GM12801 (cell line): ENCODE measurements around the gene ABCE1.

ENCODE experiments used
- TF ChIP-seq, protein P1 (sequence below): IDR thresholded peaks from one replicate; pipeline ENCODE4 v1.5.1; 2011; ENCODE audit warnings: control low read depth; ENCODE audit not compliant: insufficient read length; ENCODE audit errors: extremely low read depth

The ABCE1 gene

GRCh38 chr4:145061318-145061920 is 36.7 kb upstream of the ABCE1 start:
- TF ChIP-seq, protein P1, sequence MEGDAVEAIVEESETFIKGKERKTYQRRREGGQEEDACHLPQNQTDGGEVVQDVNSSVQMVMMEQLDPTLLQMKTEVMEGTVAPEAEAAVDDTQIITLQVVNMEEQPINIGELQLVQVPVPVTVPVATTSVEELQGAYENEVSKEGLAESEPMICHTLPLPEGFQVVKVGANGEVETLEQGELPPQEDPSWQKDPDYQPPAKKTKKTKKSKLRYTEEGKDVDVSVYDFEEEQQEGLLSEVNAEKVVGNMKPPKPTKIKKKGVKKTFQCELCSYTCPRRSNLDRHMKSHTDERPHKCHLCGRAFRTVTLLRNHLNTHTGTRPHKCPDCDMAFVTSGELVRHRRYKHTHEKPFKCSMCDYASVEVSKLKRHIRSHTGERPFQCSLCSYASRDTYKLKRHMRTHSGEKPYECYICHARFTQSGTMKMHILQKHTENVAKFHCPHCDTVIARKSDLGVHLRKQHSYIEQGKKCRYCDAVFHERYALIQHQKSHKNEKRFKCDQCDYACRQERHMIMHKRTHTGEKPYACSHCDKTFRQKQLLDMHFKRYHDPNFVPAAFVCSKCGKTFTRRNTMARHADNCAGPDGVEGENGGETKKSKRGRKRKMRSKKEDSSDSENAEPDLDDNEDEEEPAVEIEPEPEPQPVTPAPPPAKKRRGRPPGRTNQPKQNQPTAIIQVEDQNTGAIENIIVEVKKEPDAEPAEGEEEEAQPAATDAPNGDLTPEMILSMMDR: no peak

DNA sequence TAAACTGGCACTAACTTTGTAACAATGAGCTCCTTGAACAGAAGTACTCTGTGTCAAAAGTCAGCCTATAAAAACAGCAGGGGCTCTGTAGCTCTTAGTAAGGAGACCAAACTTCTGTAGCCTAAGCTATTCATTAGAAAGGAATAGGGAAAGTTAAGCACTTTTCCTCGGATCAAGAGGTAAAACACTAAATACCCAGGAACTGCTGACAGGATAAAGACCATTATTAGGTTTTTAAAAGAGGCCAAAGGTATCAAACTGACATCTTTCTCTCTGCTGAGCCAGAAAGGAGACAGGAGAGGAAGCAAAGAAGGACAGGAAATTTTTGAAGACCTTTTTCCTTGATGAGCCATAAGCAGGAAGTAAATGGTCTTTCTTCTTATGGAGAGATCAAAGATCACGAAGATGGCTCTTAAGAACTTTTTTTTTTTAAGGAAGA is 32.0 kb upstream of the ABCE1 start:
- TF ChIP-seq, protein P1: no peak

- TF ChIP-seq, protein P1: no peak
Observed at GRCh38 chr4:145069361-145069760, 28.8 kb upstream of the ABCE1 start.

DNA sequence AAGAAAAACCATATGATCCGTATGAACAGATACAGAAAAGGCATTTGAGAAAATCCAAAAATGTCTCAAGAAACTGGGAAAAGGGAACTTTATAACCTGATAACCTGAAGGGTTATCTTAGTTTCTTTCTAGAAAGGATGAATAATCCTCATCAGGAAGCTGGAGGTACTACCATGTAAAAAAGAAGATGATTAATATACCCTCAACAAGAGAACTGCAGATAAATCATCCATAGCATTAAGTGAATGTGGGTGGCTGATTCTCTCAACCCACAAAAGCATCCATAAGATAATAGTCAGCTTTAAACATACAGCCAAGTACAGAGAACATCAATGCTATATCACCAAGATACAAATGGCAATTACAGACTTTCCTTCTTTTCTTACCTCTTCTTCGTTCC is 26.6 kb upstream of the ABCE1 start:
- TF ChIP-seq, protein P1: no peak

DNA sequence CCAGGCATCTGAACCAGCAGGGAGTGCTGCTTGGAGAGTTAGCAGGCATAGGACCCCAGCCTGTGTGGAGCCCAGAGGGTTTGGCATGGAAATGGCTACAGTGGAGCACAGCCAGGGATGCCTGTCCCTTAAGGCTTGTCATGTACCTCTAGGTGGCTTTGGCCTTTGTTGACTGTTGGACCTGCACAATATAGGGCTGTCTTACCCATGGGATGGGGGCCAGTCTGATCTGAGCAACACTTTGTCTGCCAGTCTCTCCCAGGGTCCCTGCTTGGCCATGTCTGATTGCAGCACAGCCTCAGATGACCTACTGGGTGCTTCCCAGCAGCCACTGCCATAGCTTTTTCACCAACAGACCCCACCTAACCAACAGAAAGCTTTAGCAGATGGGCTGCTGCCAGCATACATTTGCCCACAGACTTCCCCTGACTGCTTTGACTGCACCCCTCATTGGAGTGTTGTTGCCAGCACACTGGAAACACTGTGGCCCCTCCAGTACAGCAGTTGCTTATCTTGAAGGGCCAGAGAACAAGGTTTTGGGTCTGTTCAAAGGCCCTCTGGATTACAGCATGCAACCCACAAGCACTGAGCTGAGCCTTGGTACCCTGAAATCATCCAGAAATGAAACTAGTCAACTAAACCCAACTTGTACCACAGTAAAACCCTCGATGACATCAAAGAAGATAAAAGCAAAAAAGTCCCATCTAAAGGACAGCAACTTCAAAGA is 22.2 kb upstream of the ABCE1 start:
- TF ChIP-seq, protein P1: no peak

GRCh38 chr4:145076469-145076855 is 21.6 kb upstream of the ABCE1 start:
- TF ChIP-seq, protein P1: no peak

- TF ChIP-seq, protein P1: no peak
Observed at GRCh38 chr4:145081756-145082155, 16.4 kb upstream of the ABCE1 start.
